ENCODE measurements around the gene NDE1.

GRCh38 chr16:15631730-15632409, 18.2 kb upstream of the NDE1 start:
- TF ChIP-seq CTCF (IDR thresholded peaks at IDR 0.05), result no peak
- TF ChIP-seq EP300 (IDR thresholded peaks at IDR 0.05; ENCODE audit: borderline replicate concordance in 1 of 2, low read depth in 1 of 2, low read length in 1 of 2), result no peak
- TF ChIP-seq SIN3A (IDR thresholded peaks at IDR 0.05; ENCODE audit: borderline replicate concordance, low read depth, low read length), result no peak
- no peak for TF ChIP-seq FOXM1 (IDR thresholded peaks at IDR 0.05; ENCODE audit: low read depth)
- no peak for TF ChIP-seq FOXJ3 (CRISPR knock-in tag; IDR thresholded peaks at IDR 0.05)
- no peak for TF ChIP-seq USF1 (IDR thresholded peaks at IDR 0.05; ENCODE audit: borderline replicate concordance, low read depth)
- no peak for TF ChIP-seq TCF12 (IDR thresholded peaks at IDR 0.05)
- TF ChIP-seq RCOR1 (IDR thresholded peaks at IDR 0.05; ENCODE audit: low read length), result no peak
- TF ChIP-seq CHD2 (IDR thresholded peaks at IDR 0.05; ENCODE audit: low read length, partially characterized antibody), result no peak
- TF ChIP-seq MAX (IDR thresholded peaks at IDR 0.05; ENCODE audit: low read depth), result no peak
- TF ChIP-seq TEAD4 (IDR thresholded peaks at IDR 0.05; ENCODE audit: borderline replicate concordance, insufficient read depth), result no peak
- no peak for TF ChIP-seq REST (IDR thresholded peaks at IDR 0.05; ENCODE audit: low read depth, low read length)

Data from SK-N-SH (cell line).